Measurements from ENCODE around the gene AIF1. TPM values are rescaled to one million over a fixed set of nuclear protein-coding genes. Genes with fewer than 3 reads are reported as not detected.

The AIF1 gene
- total and polyA plus RNA-seq, 2 donors from 2014 or later = 44.1 to 121 TPM

GRCh38 chr6:31568537-31568961 is 46.5 kb upstream of the AIF1 start:
- Histone ChIP-seq H3K4me3 (ENCODE audit: low read length in 3 of 3) (no peak overlapping the region), H3K36me3 (ENCODE audit: control insufficient read depth in 2 of 3, insufficient read depth in 3 of 3, low read length in 3 of 3) (no peaks in the 10 kb centered on the region), H3K9me3 (ENCODE audit: control insufficient read depth in 2 of 3, insufficient read depth in 1 of 3, low read length in 3 of 3) (no peaks in the 10 kb centered on the region), H3K4me1 (ENCODE audit: control insufficient read depth in 2 of 3, insufficient read depth in 2 of 3, low read depth in 1 of 3, low read length in 3 of 3) (no peaks in the 10 kb centered on the region), H3K27me3 (ENCODE audit: control insufficient read depth, insufficient read depth, low read length) (no peaks in the 10 kb centered on the region), H3K9ac (ENCODE audit: low read length in 3 of 3) (no peak overlapping the region), H3K27ac (ENCODE audit: low read depth in 2 of 2, low read length in 2 of 2) (no peak overlapping the region)
- DNase-seq (peak in 1 of 5 donors; percentile 18), FAIRE-seq (no peak)
- no peak for TF ChIP-seq CTCF (IDR thresholded peaks at IDR 0.05; ENCODE audit: borderline replicate concordance, extremely low read depth, insufficient read depth)
- intact Hi-C loops (cut with DNase I) = no loop called here

- H3K9ac ChIP-seq (ENCODE audit: low read length in 3 of 3) = no peak overlapping the region
- no peak for FAIRE-seq
- no peak overlapping the region for H3K4me3 ChIP-seq (ENCODE audit: low read length in 3 of 3)
- no peaks in the 10 kb centered on the region for H3K27me3 ChIP-seq (ENCODE audit: control insufficient read depth, insufficient read depth, low read length)
- no peaks in the 10 kb centered on the region for H3K36me3 ChIP-seq (ENCODE audit: control insufficient read depth in 2 of 3, insufficient read depth in 3 of 3, low read length in 3 of 3)
- H3K27ac ChIP-seq (ENCODE audit: low read depth in 2 of 2, low read length in 2 of 2) = no peak overlapping the region
- peak in 1 of 5 donors; percentile 2 for DNase-seq
- intact Hi-C loops (cut with DNase I) = no loop called here
- TF ChIP-seq CTCF (IDR thresholded peaks at IDR 0.05; ENCODE audit: borderline replicate concordance, extremely low read depth, insufficient read depth) = no peak
- no peaks in the 10 kb centered on the region for H3K4me1 ChIP-seq (ENCODE audit: control insufficient read depth in 2 of 3, insufficient read depth in 2 of 3, low read depth in 1 of 3, low read length in 3 of 3)
- H3K9me3 ChIP-seq (ENCODE audit: control insufficient read depth in 2 of 3, insufficient read depth in 1 of 3, low read length in 3 of 3) = no peaks in the 10 kb centered on the region
Observed at GRCh38 chr6:31569861-31570536, 45.0 kb upstream of the AIF1 start.

GRCh38 chr6:31572041-31572911 is 42.8 kb upstream of the AIF1 start, which contains the start of gene LTA:
LTA (plus strand) TSS chr6:31572289; CDS start chr6:31572743, 454 bp downstream.
- peak in 1 of 5 donors; percentile 72 for DNase-seq
- H3K9ac ChIP-seq (ENCODE audit: low read length in 3 of 3) = no peak within 1 kb of the TSS
- FAIRE-seq = no peak
- H3K9me3 ChIP-seq (ENCODE audit: control insufficient read depth in 2 of 3, insufficient read depth in 1 of 3, low read length in 3 of 3) = no peaks in the 10 kb centered on the region
- no peak within 1 kb of the TSS for H3K4me3 ChIP-seq (ENCODE audit: low read length in 3 of 3)
- TF ChIP-seq CTCF (IDR thresholded peaks at IDR 0.05; ENCODE audit: borderline replicate concordance, extremely low read depth, insufficient read depth) = no peak
- H3K27me3 ChIP-seq (ENCODE audit: control insufficient read depth, insufficient read depth, low read length) = no peaks in the 10 kb centered on the region
- no peaks in the 10 kb centered on the region for H3K36me3 ChIP-seq (ENCODE audit: control insufficient read depth in 2 of 3, insufficient read depth in 3 of 3, low read length in 3 of 3)
- no peak within 1 kb of the TSS for H3K27ac ChIP-seq (ENCODE audit: low read depth in 2 of 2, low read length in 2 of 2)
- intact Hi-C loops (cut with DNase I) = no loop called here
- H3K4me1 ChIP-seq (ENCODE audit: control insufficient read depth in 2 of 3, insufficient read depth in 2 of 3, low read depth in 1 of 3, low read length in 3 of 3) = no peaks in the 10 kb centered on the region

All from kidney (tissue), 14 donors.